Upper lobe of right lung (tissue), 1 donor: Measurements from ENCODE around the gene RANBP17. TPM values are rescaled to one million over a fixed set of nuclear protein-coding genes. Genes with fewer than 3 reads are reported as not detected.
"Not testable (repeated sequence)": the region's sequence is repeated elsewhere in the genome, so short reads cannot be mapped to it uniquely, and the experiment has no call there.

ENCODE experiments used
- ATAC-seq: fragments of 200-7000 bp; cut with Tn5 transposase; one replicate; pipeline ENCODE4 v1.9.1; 2020; ENCODE audit warnings: mild to moderate bottlenecking, moderate library complexity
- DNase-seq: peaks from one replicate; pipeline ENCODE4 v3.0.0-alpha.2; 2020
- H3K27ac ChIP-seq: fragments of 200-600 bp; one replicate; pipeline ENCODE4 v1.8.0; 2022
- H3K27me3 ChIP-seq: fragments of 200-600 bp; one replicate; pipeline ENCODE4 v1.8.0; 2022; ENCODE audit warnings: mild to moderate bottlenecking
- H3K36me3 ChIP-seq: fragments of 200-600 bp; one replicate; pipeline ENCODE4 v1.8.0; 2022
- H3K4me1 ChIP-seq: fragments of 200-600 bp; one replicate; pipeline ENCODE4 v1.8.0; 2022
- H3K4me3 ChIP-seq: fragments of 200-600 bp; one replicate; pipeline ENCODE4 v1.8.0; 2022; ENCODE audit warnings: mild to moderate bottlenecking
- H3K9me3 ChIP-seq: fragments of 200-600 bp; one replicate; pipeline ENCODE4 v1.8.0; 2022
- CTCF ChIP-seq: fragments of 200-600 bp; IDR thresholded peaks from one replicate; pipeline ENCODE4 v1.8.0; 2022; ENCODE audit warnings: antibody characterized with exemption
- intact Hi-C: fragments of 100-400 bp; cut with DNase I; formaldehyde crosslinking; loops from one replicate; pipeline ENCODE4 v1.11.0; 2022
- total RNA-seq: library from RNA; stranded (reverse); fragmentation: NEBNext Ultra II Directional; extraction: Animal tissue kit (Norgen Biotek cat#: 25700); gene quantifications from one replicate; pipeline ENCODE4 v1.2.1, GENCODE V29; 2021
- donor health status: DM: no; HTN: yes; CAD: no; lungs with severe emphysema.

The RANBP17 gene
- total RNA-seq, 1 donor from 2014 or later: 17.8 TPM

GRCh38 chr5:171029401-171029800 is 167.6 kb downstream of the RANBP17 start:
- Histone ChIP-seq H3K4me1 (no peaks in the 10 kb centered on the region), H3K36me3 (no peaks in the 10 kb centered on the region), H3K27ac (no peak overlapping the region), H3K4me3 (no peak overlapping the region), H3K27me3 (no peaks in the 10 kb centered on the region), H3K9me3 (no peaks in the 10 kb centered on the region)
- ATAC-seq (no peak), DNase-seq (no peak)
- intact Hi-C loops: no loop called here
- TF ChIP-seq CTCF: no peak

- no peaks in the 10 kb centered on the region for H3K27me3 ChIP-seq
- ATAC-seq: no peak
- no peak for DNase-seq
- no peaks in the 10 kb centered on the region for H3K36me3 ChIP-seq
- H3K27ac ChIP-seq: no peak overlapping the region
- intact Hi-C loops: no loop called here
- TF ChIP-seq CTCF: no peak
- no peaks in the 10 kb centered on the region for H3K4me1 ChIP-seq
- H3K9me3 ChIP-seq: no peaks in the 10 kb centered on the region
- no peak overlapping the region for H3K4me3 ChIP-seq
These were observed 170.2 kb downstream of the RANBP17 start for GRCh38 chr5:171031977-171032376.

- ATAC-seq (no peak), DNase-seq (no peak)
- Histone ChIP-seq H3K27ac (no peak overlapping the region), H3K36me3 (no peaks in the 10 kb centered on the region), H3K4me3 (no peak overlapping the region), H3K4me1 (no peaks in the 10 kb centered on the region), H3K9me3 (no peaks in the 10 kb centered on the region), H3K27me3 (no peaks in the 10 kb centered on the region)
- no peak for TF ChIP-seq CTCF
- intact Hi-C loops: no loop called here
These were observed 170.7 kb downstream of the RANBP17 start for GRCh38 chr5:171032435-171032973.

- DNase-seq, H3K4me1 ChIP-seq, intact Hi-C loops, H3K4me3 ChIP-seq, H3K9me3 ChIP-seq, ATAC-seq, H3K36me3 ChIP-seq, H3K27me3 ChIP-seq, H3K27ac ChIP-seq: not testable (repeated sequence)
These were observed 180.1 kb downstream of the RANBP17 start for GRCh38 chr5:171041893-171042292.

- intact Hi-C loops: no loop called here
- no peak overlapping the region for H3K4me3 ChIP-seq
- no peak overlapping the region for H3K27ac ChIP-seq
- H3K36me3 ChIP-seq: no peaks in the 10 kb centered on the region
- TF ChIP-seq CTCF: no peak
- H3K4me1 ChIP-seq: no peaks in the 10 kb centered on the region
- DNase-seq (no peak), ATAC-seq (no peak)
- H3K9me3 ChIP-seq: no peaks in the 10 kb centered on the region
- no peaks in the 10 kb centered on the region for H3K27me3 ChIP-seq
These were observed 189.1 kb downstream of the RANBP17 start for GRCh38 chr5:171050916-171051315.

GRCh38 chr5:171055875-171056454 is 194.1 kb downstream of the RANBP17 start:
- H3K27ac ChIP-seq: no peak overlapping the region
- H3K27me3 ChIP-seq: no peaks in the 10 kb centered on the region
- intact Hi-C loops: no loop called here
- no peak overlapping the region for H3K4me3 ChIP-seq
- no peak for TF ChIP-seq CTCF
- H3K36me3 ChIP-seq: no peaks in the 10 kb centered on the region
- ATAC-seq (no peak), DNase-seq (no peak)
- H3K9me3 ChIP-seq: no peaks in the 10 kb centered on the region
- no peaks in the 10 kb centered on the region for H3K4me1 ChIP-seq
